Measurements from ENCODE around the gene ST6GALNAC6. TPM values are rescaled to one million over a fixed set of nuclear protein-coding genes. Genes with fewer than 3 reads are reported as not detected.

Gene ST6GALNAC6
- total RNA-seq, 2 donors from 2014 or later = 68.2 to 106 TPM

GRCh38 chr9:127912882-127913281 is 13.5 kb upstream of the ST6GALNAC6 start:
- no peak overlapping the region for H3K4me3 ChIP-seq
- peaks cover 0 to 29% of the 10 kb centered on the region in 2 donors for H3K4me1 ChIP-seq
- peaks cover 30% of the 10 kb centered on the region for H3K36me3 ChIP-seq
- H3K27me3 ChIP-seq = no peaks in the 10 kb centered on the region
- no peaks in the 10 kb centered on the region for H3K9me3 ChIP-seq
- TF ChIP-seq, protein P1, sequence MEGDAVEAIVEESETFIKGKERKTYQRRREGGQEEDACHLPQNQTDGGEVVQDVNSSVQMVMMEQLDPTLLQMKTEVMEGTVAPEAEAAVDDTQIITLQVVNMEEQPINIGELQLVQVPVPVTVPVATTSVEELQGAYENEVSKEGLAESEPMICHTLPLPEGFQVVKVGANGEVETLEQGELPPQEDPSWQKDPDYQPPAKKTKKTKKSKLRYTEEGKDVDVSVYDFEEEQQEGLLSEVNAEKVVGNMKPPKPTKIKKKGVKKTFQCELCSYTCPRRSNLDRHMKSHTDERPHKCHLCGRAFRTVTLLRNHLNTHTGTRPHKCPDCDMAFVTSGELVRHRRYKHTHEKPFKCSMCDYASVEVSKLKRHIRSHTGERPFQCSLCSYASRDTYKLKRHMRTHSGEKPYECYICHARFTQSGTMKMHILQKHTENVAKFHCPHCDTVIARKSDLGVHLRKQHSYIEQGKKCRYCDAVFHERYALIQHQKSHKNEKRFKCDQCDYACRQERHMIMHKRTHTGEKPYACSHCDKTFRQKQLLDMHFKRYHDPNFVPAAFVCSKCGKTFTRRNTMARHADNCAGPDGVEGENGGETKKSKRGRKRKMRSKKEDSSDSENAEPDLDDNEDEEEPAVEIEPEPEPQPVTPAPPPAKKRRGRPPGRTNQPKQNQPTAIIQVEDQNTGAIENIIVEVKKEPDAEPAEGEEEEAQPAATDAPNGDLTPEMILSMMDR (IDR thresholded peaks at IDR 0.05) = no peak
- no peak overlapping the region for H3K27ac ChIP-seq
- no peak for DNase-seq (ENCODE audit: low spot score)

GRCh38 chr9:127912296-127912695 is 12.9 kb upstream of the ST6GALNAC6 start:
- TF ChIP-seq, protein P1 (IDR thresholded peaks at IDR 0.05) = no peak
- Histone ChIP-seq H3K9me3 (no peaks in the 10 kb centered on the region), H3K4me3 (no peak overlapping the region), H3K27ac (no peak overlapping the region), H3K4me1 (peaks cover 0 to 24% of the 10 kb centered on the region in 2 donors), H3K27me3 (no peaks in the 10 kb centered on the region), H3K36me3 (peaks cover 33% of the 10 kb centered on the region)
- no peak for DNase-seq (ENCODE audit: low spot score)

DNA sequence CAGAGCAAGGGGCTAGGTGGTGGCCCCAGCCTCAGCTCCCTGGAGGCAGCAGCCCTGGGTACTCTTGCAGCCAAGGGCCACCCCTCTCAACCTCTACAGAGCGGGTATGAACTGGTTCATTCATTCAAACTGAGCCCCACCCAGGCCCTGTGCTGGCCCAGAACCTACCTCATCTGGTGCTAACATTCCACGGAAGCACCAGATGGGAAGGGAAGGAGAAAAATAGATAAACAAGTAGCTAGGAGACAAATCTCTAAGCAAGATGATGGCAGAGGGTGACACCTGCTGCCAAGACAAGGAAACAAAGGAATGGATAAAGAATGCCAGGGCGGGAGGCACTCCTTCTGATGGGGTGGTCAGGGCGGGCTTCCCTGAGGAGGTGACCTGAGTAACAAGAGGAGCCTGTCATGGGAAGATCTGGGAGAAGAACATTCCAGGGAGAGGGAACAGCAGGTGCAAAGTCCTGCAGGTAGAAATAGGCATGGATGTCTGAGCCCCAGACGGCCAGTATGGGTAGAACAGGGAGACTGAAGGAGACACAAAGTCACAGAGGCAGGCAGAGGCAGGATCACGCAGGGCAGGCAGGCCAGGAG is 11.3 kb upstream of the ST6GALNAC6 start:
- no peak overlapping the region for H3K4me3 ChIP-seq

GRCh38 chr9:127909839-127910273 is 10.5 kb upstream of the ST6GALNAC6 start:
- DNase-seq (ENCODE audit: low spot score) = no peak
- Histone ChIP-seq H3K27me3 (no peaks in the 10 kb centered on the region), H3K27ac (no peak overlapping the region), H3K9me3 (no peaks in the 10 kb centered on the region), H3K4me1 (peaks cover 0 to 27% of the 10 kb centered on the region in 2 donors), H3K36me3 (peaks cover 33% of the 10 kb centered on the region), H3K4me3 (no peak overlapping the region)
- TF ChIP-seq, protein P1 (IDR thresholded peaks at IDR 0.05) = no peak

More for the DNA sequence above, 11.3 kb upstream of the ST6GALNAC6 start:
- TF ChIP-seq, protein P1 (IDR thresholded peaks at IDR 0.05) = no peak
- Histone ChIP-seq H3K9me3 (no peaks in the 10 kb centered on the region), H3K4me1 (peaks cover 0 to 27% of the 10 kb centered on the region in 2 donors), H3K27ac (no peak overlapping the region), H3K27me3 (no peaks in the 10 kb centered on the region), H3K36me3 (peaks cover 33% of the 10 kb centered on the region)
- DNase-seq (ENCODE audit: low spot score) = no peak

GRCh38 chr9:127908660-127908926 is 9.2 kb upstream of the ST6GALNAC6 start:
- no peak for DNase-seq (ENCODE audit: low spot score)
- peaks cover 33% of the 10 kb centered on the region for H3K36me3 ChIP-seq
- no peaks in the 10 kb centered on the region for H3K27me3 ChIP-seq
- no peak overlapping the region for H3K27ac ChIP-seq
- H3K4me3 ChIP-seq = no peak overlapping the region
- H3K4me1 ChIP-seq = peaks cover 0 to 38% of the 10 kb centered on the region in 2 donors
- TF ChIP-seq, protein P1 (IDR thresholded peaks at IDR 0.05) = no peak
- H3K9me3 ChIP-seq = no peaks in the 10 kb centered on the region
